ENCODE measurements around the gene QKI.

Gene QKI

DNA sequence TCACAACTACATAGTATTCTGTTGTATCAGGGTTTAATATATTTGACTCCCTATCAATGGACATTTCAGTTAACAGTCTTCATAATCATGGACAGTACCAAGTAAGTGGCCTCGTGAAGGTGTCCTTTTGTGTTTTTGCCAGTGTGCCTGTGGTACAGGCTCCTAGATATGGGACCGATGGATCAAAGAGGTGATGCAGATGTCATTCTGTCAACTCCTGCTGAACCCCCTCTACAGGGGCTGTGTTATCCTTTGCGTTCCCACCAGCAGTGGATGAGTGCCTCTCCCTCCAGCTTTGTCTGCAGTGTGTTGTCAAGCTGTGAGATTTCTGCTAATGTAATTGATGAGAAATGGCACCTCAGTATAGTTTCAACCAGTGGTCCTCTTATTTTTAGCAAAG lies 210.7 kb downstream of the QKI start:
- DNase-seq: no peak

DNA sequence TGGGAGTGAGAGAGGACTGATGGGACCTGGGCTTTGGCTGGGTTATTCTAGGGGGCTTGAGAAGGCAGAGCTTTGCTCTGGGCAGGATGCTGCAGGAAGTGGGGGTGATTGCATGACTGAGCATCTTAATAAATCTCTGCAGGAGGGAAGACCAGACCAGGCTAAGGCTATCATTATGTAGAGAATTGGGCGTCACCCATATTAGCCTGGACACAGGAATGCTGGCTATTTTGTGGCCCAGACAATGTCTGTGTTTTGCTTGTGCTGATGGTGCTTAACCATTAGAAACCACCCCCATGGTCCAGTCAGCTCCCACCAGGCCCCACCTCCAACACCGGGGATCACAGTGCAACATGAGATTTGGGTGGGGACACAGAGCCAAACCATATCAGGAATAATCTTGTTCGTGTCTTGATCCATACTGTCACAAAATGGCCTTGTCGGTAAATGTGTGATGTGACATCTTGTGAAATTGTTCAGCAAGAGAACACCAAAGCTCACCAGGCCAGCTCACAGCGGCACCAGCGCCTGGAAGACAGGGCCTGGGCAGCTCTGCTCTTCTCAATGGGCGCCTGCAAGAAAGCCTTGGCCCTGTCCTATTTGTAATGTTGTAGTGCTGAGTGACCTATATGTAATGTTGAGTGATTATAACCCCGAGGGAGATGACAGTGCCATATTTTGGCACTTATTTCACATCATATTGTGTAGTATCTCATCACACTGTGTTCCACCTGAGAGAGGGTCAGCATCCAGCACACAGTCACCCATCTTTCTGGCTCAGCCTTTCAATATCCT lies 211.8 kb downstream of the QKI start:
- no peak for DNase-seq

DNA sequence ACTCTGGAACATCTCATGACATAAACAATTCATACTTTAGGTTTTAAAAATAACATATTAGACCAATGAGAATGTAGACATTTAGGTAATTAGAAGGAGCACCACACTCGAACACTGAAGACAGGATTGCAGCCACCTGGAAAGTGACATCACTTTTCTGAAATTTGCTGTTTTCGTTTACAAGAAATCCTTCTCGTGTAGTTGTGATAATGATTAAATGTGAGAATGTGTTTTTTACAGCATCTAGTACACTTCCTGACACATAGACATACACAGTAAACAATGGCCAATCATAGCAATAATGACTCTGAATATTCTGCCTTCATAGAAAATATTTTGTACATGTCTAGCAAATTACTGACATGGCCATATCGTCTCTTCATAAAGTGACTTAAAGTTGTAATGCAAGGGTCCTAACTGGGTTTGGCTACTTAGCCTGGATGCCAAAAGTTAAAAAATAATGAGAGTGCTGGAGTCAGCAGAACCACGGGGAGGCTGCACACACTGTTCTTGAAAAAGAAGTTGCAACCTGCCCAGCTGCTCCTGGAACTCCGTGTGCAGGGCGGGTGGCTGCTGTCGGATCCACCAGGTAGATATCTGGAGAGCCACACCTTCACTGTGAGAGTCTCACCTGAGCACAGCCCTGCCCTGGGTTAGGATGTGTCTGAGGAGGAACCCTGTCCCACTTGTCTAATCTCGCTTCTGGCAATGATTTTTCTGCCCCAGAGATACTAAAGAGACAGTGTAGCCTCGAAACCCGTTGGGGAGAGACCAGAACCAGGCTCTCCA lies 212.9 kb downstream of the QKI start:
- no peak for DNase-seq
